ENCODE measurements around the gene MOK. TPM values are rescaled to one million over a fixed set of nuclear protein-coding genes. Genes with fewer than 3 reads are reported as not detected.
"Not testable (repeated sequence)": the region's sequence is repeated elsewhere in the genome, so short reads cannot be mapped to it uniquely, and the experiment has no call there.

The MOK gene
- total RNA-seq, 1 donor from 2014 or later = 10.8 TPM

GRCh38 chr14:102255401-102256190, 49.4 kb downstream of the MOK start:
- DNase-seq (peak; percentile 59), ATAC-seq (ENCODE audit: poor library complexity) (peak; percentile 62)
- intact Hi-C loops (cut with DNase I) = no loop called here

GRCh38 chr14:102252834-102253801, 51.8 kb downstream of the MOK start:
- ATAC-seq (ENCODE audit: poor library complexity) = peak; percentile 93
- peak; percentile 56 for DNase-seq
- intact Hi-C loops (cut with DNase I) = no loop called here

- DNase-seq (no peak), ATAC-seq (ENCODE audit: poor library complexity) (no peak)
- intact Hi-C loops (cut with DNase I) = no loop called here
These were observed 53.8 kb downstream of the MOK start for GRCh38 chr14:102251161-102251560.

GRCh38 chr14:102250636-102251035, 54.3 kb downstream of the MOK start:
- DNase-seq = no peak
- no peak for ATAC-seq (ENCODE audit: poor library complexity)
- intact Hi-C loops (cut with DNase I) = no loop called here

- intact Hi-C loops (cut with DNase I) = no loop called here
- ATAC-seq (ENCODE audit: poor library complexity) (no peak), DNase-seq (no peak)
These were observed 55.0 kb downstream of the MOK start for GRCh38 chr14:102249981-102250380.

GRCh38 chr14:102249041-102249440, 55.9 kb downstream of the MOK start:
- no peak for DNase-seq
- intact Hi-C loops (cut with DNase I) = no loop called here
- no peak for ATAC-seq (ENCODE audit: poor library complexity)

- ATAC-seq (ENCODE audit: poor library complexity) (no peak), DNase-seq (no peak)
- intact Hi-C loops (cut with DNase I) = no loop called here
These were observed 56.8 kb downstream of the MOK start for GRCh38 chr14:102248121-102248520.

GRCh38 chr14:102246071-102246470, 58.9 kb downstream of the MOK start:
- ATAC-seq (ENCODE audit: poor library complexity) = no peak
- intact Hi-C loops (cut with DNase I) = no loop called here
- no peak for DNase-seq

GRCh38 chr14:102243795-102244194, 61.2 kb downstream of the MOK start:
- intact Hi-C loops (cut with DNase I); DNase-seq; ATAC-seq (ENCODE audit: poor library complexity): not testable (repeated sequence)

- intact Hi-C loops (cut with DNase I) = no loop called here
- DNase-seq = no peak
- no peak for ATAC-seq (ENCODE audit: poor library complexity)
These were observed 63.8 kb downstream of the MOK start for GRCh38 chr14:102241147-102241546.

- DNase-seq; ATAC-seq (ENCODE audit: poor library complexity); intact Hi-C loops (cut with DNase I): not testable (repeated sequence)
These were observed 64.5 kb downstream of the MOK start for GRCh38 chr14:102240481-102240880.

GRCh38 chr14:102239231-102239630, 65.7 kb downstream of the MOK start:
- no peak for ATAC-seq (ENCODE audit: poor library complexity)
- DNase-seq = no peak
- intact Hi-C loops (cut with DNase I) = no loop called here

- DNase-seq (no peak), ATAC-seq (ENCODE audit: poor library complexity) (no peak)
- intact Hi-C loops (cut with DNase I) = no loop called here
These were observed 66.2 kb downstream of the MOK start for GRCh38 chr14:102238766-102239165.

- DNase-seq = no peak
- no peak for ATAC-seq (ENCODE audit: poor library complexity)
- intact Hi-C loops (cut with DNase I) = no loop called here
These were observed 66.8 kb downstream of the MOK start for GRCh38 chr14:102238131-102238530.

- intact Hi-C loops (cut with DNase I) = no loop called here
- DNase-seq = no peak
- ATAC-seq (ENCODE audit: poor library complexity) = no peak
These were observed 68.9 kb downstream of the MOK start for GRCh38 chr14:102236026-102236425.

GRCh38 chr14:102235275-102235897, 69.6 kb downstream of the MOK start:
- peak; percentile 97 for ATAC-seq (ENCODE audit: poor library complexity)
- peak; percentile 92 for DNase-seq
- intact Hi-C loops (cut with DNase I) = loop anchor here (2.0 kb wide), 1 partner anchor 79 kb away; no protein-coding TSS in a partner anchor

- peak; percentile 13 for ATAC-seq (ENCODE audit: poor library complexity)
- DNase-seq = no peak
- intact Hi-C loops (cut with DNase I) = loop anchor here (2.0 kb wide), 1 partner anchor 80 kb away; no protein-coding TSS in a partner anchor
These were observed 70.4 kb downstream of the MOK start for GRCh38 chr14:102234331-102235264.

GRCh38 chr14:102233081-102233480, 71.9 kb downstream of the MOK start:
- ATAC-seq (ENCODE audit: poor library complexity) (no peak), DNase-seq (no peak)
- intact Hi-C loops (cut with DNase I) = no loop called here

Measured in Right ventricle myocardium superior (tissue), 1 donor.